Kidney capillary endothelial cell (primary cell): ENCODE results near the gene CIB2.
"Not testable (repeated sequence)": the region's sequence is repeated elsewhere in the genome, so short reads cannot be mapped to it uniquely, and the experiment has no call there.

ENCODE experiments used
- DNase-seq: peaks from one replicate; pipeline ENCODE4 v3.0.0-alpha.2; 2018; ENCODE audit warnings: low spot score

Gene CIB2

DNA sequence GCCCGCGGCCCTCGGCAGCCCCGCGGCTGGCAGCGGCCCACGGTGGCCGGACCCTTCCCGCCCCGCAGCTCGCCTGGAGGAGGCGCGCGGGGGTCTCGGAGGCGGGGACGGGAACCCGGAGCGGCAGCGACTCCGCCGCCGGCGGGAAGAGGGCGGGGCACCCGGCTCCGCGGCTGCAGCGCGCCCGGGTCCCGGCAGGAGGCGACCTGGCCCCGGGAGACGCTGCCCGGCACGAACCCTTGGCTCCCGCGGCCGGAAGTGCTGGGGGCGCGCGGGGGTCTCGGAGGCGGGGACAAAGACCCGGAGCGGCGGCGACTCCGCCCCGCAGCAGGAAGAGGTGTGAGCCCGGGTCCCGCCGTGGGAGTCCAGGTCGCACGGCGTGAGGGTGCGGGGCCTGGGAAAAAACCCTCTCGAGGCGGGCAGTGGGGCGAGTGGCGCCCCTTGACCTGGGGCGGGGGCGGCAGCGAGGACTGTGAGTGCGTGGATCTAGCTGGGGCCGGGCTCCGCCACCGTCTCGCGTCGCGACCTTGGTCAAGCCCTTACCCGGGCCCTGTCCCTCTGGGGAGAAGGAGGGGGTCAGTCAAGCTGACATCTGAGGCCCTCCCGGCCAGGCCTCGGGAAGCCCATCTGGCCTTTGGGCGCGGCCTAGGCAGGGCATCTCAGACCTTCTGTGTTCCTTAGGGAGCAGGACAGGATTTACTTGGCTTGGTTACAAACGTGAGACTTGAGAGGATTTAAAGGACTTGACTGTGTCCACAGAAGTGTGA, at the start of gene CIB2:
Gene CIB2 (minus strand): TSS at position 151 of the 767 bp plus-strand sequence. CDS start 230 bp downstream, outside the sequence.
- peak; percentile 41 for DNase-seq

DNA sequence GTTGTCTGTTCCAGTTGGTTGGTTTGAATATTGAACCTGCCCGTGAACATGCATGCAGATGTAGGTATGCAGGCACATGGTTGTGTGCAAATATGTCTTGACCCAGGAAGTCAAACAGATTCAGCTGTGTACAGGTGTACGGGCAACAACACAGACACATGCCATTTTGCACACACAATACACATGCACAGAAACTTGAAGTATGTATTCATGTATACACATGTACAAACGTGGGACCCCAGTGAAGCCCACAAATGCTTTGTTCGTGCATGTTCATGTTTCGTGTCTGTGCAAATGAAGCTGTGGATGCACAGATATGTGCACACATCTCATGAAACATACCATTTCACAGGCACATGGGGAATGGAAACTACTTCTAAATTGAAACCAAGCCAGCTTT, 48.7 kb upstream of the CIB2 start:
- DNase-seq = no peak

DNA sequence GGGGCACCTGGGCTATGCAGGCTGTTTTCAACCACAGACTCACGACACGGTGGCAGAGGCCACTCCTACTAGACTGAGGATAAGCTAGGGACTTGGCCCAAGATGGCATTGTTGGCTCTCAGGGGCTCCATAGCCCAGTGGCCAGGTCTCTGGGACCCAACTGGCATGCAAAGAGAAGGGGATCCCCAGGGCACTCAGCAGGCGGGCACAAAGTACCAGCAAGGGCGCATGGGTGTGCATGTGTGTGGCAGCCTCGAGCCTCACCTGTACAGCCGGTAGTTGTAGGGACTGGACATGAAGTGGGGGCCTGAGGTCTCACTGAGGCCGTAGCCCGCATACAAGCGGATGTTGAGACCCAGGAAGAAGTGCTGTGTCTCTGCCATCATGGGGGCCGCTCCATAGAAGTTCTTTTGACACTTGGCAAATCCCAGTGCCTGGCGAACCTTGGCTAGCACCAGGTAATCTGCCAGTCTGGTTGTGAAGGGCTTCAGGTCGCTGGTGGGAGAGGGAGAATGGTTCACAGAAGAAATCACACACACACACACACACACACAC, 48.1 kb upstream of the CIB2 start:
- DNase-seq = no peak

DNA sequence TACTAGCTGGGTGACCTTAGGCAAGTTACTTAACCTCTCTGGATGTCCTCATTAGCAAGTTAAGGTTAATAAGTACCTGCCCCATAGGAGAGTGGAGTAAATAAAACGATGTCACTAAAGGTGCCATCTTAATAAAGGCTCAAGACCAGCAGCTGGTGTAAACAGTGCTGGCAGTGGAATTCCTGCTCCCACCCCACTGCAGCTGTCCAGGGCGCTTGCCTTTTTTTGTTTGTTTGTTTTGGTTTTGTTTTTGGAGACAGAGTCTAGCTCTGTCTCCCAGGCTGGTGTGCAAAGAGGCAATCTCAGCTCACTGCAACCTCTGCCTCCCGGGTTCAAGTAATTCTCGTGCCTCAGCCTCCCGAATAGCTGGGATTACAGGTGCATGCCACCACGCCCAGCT, 46.8 kb upstream of the CIB2 start:
- no peak for DNase-seq

DNA sequence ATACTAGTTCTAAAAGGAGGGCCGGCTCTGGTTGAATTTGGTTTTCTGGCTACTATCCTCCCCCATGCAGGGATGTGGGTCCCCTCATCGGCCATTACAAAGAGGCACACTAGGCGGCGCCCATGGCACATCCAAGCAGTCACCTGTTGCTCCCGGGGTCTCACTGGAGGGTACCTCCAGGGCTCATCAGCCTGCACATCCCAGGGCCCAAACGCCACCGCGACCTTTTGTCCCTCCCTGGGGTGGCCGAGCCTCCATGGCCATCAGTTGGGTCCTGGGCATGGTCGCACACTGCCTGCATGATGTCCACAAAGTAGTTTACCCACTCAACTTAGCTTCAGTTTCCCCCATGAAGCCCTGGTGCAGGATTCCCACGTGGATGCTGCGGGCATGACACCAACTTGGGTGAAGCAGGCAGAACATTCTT, 46.2 kb upstream of the CIB2 start:
- DNase-seq = no peak

DNA sequence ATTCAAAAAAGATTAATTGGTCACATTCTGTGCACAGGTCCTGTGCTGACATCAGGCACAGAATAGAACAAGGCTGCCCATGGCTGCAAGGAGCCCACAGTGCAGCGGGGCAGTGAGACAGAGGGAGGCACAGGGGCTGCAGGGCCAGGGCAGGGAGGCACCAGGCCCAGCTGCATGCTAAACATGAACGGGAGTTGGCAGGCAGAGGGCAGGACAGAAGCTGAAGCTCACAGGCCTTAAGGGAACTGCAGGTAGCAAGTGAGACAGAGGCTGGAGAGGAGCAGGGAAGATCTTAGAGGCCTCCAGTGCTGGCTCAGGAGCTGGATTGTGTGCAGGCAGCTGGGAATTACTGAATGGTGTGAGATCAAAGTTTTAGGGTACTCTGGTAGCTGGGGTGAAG, 44.1 kb upstream of the CIB2 start:
- DNase-seq = no peak

DNA sequence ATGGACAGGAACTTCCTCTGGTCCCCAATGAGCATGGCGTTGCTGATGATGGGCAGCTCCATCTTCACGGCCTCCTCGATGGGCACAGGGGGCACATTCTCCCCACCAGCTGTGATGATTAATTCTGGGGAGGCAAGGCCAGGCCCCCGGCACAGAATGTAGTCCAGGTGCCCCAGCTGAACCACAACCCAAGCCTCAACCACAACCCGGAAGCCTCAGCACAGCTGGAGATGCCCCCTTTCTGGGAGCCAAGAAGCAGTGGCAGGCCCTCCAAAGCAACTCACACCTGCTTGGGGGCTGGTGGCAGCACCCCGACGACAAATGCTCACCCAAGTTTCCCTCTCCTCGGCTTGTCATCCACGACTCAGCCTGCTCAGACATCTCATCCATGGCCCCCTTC, 43.2 kb upstream of the CIB2 start:
- no peak for DNase-seq

DNA sequence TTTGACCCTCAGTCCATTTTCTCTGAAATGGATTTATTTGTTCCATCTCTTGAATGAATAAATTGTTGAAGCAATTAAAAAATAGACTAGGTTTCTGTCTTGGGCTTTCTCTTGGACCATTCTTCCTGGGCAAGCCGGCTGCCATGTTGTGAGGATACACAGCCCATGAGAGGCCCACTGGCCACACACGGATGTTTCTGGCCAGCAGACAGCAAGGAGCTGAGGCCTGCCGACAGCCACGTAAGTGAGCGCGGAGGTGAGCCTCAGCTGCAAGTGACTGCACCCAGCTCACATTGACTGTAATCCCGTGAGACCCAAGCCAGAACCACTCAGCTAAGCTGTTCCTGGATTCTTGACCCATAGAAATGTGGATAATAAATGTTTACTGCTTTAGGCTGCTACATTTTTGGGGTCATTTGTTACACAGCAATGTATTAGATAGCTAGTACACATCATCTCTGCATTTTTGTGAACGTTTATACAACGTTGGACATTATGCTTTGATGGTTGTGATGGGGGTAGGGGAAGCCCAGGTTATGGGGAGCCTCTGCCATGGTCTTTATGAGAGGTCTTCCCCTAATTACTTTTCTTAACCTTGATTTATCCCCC, 40.7 kb upstream of the CIB2 start:
- DNase-seq = no peak

DNA sequence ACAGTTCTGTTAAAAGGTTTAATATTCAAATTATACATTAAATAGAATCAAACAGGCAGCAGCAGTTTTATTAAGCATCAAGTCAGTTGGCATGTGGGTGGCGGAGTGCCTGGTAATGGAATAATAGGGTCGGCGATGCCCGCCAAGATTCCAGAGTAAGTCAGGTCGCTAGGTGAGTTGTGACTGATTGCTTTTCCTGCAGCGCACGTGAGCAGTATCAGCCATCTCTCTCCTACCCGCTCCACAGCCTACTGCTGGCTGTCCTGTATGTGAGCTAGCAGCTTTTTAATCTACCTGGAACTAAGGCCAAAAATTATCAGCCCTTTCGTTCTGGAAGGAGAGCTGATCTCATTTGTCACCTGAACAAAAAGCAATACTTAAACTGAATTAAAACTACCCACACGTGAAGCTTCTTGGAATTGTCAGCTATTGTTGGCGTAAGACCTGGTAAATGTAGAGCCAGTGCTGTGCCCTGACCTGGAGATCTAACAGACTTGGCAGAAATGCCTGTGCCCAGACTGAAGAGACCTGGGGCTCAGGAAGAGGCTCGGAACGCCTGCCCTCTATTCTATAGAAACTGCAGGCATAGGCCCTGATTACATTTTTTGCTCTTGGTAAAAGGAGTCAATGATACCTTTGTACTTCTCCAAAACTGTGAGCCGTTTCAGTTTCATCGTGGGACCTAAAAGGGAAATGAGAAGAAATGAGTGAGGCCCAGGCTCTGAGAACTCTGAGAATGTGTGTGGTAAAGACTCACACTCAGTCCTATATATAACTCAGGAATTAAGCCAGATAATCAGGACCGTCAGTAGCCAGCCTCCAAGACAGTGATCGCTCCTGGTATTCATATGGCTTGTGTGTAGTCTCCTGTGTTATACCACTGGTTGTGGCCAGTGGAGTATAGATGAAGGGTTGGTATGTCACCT, 39.9 kb upstream of the CIB2 start:
- DNase-seq = no peak

DNA sequence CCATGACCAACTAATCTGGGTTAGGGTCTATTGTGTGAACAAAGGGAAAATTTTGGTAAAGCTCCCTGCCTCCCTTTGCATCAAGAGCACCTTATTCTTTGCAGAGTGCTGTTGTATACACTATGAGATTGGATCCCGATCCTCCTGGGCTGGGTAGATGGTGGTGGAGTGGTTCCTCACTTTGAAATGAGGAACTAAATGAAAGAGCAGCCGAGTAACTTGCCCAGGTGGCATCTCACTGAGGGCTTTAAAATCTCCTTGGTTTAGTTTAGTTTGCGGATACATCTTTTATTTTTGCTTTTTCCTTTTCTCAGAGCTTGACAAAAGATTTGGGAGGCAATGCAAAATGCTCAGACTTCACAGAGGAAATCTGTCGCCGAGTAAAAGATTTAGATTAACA, 37.4 kb upstream of the CIB2 start:
- DNase-seq = no peak

DNA sequence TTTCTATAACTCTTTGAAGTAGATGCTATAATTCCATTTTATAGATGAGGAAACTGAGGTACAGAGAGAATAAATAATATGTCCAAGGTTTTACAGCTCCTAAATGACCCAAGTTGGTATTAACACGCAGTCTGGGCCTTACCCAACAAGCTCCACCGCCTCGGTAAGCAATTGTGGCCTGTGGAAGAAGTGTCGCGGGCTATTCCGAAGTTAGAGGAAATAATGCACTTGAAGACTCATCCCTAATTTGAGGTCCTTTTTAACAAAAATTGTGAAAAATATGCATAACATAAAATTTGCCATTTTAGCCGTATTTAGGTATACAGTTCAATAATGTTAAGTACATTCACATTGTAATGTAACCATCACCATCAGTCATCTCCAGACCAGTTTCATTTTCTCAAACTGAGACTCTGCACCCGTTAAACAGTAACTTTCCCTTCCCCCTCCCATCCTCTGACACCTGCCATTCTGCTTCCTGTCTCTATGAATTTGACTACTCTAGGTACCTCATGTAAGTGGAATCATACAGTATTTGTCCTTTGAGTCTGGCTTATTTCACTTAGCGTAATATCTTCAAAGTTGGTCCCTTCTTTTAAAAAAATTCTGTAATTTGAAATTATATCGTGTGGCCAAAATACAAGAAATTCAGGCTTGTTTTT, 36.1 kb upstream of the CIB2 start:
- DNase-seq = no peak

DNA sequence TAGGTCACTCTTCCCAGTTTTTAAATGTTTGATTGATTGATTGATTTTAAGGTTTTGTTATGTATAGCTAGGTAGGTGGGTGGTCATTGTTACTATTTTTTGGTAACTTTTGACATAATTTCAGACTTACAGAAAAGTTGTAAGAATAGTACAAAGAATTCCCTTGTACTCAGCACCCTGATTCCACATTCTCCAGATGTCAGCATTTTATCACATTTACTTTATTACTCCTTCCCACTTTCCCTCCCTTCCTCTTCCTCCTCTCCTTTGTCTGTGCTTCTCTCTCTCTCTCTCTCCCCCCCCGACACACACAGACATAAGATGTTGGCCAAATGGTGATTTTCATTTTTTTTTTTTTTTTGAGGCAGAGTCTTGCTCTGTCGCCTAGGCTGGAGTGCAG, 32.8 kb upstream of the CIB2 start:
- DNase-seq = no peak

DNA sequence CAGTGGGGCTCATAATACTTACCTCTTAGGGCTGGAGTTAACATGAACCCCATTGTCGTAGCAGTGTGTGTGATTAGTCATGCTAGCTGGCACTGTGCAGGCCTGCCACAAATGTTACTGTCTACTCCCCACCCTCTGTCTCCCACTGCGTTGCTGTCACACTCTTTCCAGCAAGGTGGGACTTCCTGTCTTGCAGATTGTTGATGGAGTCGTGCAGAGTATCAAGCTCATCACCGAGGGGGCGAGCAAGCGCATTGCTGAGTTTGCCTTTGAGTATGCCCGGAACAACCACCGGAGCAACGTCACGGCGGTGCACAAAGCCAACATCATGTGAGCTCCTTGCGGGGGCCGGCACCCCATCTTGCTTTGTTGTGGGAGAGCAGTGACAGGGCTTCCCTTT, 30.8 kb upstream of the CIB2 start:
- no peak for DNase-seq

DNA sequence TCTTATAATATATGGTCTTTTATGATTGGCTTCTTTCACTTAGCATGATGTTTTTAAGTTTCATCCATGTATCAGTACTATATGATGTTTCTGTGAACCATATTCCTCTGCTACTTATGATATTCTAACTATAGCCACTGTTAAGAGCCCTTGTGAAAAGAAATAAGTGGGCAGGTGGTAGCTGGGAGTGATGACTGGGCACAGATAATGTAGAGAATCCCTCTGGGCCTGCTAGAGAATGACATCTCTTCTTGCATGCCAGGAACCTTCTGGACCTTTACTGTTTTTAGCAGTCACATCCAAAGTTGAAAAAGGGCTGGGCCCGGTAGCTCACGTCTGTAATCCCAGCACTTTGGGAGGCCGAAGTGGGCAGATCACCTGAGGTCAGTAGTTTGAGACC, 28.1 kb upstream of the CIB2 start:
- no peak for DNase-seq

DNA sequence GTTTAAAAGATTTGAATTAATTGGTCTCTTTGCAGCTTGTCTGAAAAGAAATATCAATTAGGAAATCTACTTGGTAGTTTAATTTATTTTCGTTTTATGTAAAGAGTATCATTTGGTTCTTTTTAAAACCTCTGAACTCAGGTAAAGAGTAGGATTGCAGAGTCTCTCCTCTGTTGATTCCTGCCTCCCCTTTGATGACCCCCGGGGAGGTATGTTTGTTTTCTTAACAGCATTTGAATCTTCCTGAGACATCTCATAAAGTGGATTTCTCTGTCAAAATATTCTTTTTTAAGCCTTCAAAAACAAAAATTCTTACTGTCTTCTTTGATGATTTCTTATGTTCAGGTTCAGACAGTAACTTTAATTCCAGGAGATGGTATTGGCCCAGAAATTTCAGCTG, 26.0 kb upstream of the CIB2 start:
- no peak for DNase-seq

DNA sequence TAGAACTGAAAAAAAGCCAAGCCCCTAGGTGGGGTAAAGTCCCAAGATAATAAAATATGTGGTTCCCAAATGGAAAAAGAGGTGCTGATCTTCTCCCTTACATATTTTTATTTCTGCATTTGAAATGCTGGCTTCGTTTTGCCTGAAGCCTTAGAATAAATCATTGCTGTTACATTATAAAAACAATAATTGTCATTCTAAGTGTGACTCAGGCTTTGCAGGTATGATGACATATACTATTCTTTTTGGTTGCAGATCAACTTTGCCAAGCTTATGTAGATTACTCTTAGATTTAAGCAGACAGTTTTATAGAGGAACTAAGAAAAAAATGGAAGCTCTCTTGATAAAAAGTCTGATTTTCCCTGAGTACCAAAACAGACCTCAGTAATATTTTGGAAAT, 25.4 kb upstream of the CIB2 start:
- no peak for DNase-seq

DNA sequence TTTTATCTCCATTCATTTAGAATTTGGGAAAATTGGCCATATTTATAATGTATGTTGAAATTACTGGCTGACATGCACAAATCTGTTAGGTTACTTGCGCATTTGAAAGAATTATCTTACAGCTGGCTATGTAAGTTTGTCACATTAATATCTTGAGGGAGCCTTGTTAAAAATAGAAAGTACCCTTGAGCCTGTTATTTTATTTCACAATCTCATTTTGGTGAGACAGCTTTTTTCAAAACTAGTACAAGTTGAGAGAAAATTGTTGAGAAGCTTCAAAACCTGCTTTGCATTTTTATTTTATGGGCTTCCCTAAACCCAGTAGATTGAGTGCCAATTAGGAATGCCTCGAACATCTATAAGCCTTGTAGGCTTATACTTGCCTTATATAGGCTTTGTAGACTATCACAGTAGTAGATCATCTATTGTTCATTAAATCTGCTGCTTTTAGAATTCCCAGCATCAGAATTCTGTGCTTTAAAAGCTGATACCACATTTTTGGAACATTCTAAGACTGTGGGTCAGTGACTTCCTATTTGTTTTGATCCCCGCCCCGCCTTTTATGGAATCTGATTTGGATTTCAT, 24.2 kb upstream of the CIB2 start:
- no peak for DNase-seq

DNA sequence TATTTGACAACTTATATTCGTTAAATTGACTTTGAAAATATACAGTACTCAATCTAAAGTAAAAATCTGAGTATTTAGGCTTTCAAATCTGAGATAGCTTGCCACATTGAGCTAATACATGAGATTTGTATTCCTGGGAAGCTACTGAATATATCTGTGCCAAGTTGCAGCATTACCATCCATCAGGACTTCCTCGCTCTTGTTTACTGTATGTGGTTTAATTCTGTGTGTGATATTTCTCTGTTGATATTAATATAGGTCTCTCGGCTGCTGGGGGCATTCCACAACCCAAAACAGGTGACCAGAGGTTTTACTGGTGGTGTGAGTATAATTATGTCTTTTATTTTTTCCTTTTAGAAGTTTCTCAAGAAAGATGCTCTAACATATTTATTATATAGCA, 23.7 kb upstream of the CIB2 start:
- no peak for DNase-seq

DNA sequence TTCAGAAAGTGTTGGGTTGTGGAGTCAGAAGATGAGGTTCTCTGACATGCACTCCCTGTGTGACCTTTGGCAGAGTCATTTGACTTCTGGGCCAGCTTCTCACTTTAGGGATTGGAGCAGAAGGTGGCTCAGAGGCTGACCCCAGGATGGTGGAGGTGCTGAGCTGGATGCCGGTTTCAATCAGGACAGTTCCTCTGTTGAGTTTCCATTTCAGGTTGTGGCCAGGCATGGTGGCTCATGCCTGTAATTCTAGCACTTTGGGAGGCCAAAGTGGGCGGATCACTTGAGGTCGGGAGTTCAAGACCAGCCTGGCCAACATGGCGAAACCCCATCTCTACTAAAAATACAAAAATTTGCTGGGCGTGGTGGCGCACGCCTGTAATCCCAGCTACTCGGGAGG, 19.8 kb upstream of the CIB2 start:
- DNase-seq = not testable (repeated sequence)

DNA sequence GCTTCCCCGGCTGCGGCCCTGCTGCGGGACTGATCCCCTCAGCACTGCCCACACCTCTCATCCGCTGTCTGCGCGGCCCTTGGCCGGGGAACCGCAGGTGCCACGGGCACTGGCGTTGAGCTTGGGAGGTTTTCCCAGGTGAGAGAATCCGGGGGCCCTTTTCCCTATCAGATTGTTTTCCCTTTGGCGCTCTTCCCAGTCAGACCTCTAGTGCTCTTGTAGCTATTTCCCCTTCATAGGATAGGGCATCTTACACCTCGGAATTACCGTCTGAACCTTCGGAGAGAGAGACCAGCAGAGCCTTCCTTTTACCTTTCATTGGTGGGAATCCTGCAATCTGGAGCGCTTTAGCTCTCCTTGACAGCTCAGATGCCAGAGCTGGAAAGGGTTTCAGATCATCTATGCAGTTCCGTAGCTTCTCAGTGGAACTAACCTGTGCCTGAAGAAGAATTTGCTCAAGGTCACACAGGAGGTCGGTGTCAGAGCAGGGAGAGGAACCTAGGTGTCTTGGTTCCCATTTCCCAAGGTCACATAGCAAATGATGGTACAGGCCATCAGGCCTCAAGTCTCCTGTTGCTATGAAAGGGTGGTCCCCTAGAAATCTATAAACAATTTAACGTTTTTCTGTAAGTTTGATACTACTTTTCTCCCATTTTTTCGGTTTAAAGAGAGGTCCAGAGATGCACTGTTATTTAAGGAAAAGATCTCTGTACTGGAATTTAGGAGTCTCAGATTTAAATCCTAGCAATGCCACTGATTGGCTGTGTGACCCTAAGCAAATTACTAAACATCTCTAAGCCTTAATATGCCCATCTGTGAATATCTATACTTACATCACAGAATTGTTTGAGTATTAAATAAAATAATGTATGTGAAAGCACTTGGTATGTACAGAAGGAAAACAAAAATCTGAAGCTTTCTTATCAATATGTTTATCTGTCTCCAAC, 18.8 kb upstream of the CIB2 start:
- peak; percentile 18 for DNase-seq
